Activated B cell treated with CpG ODN at 0.5 μM for 24 hours (primary cell): ENCODE data around the gene ZSWIM6. TPM values are rescaled to one million over a fixed set of nuclear protein-coding genes. Genes with fewer than 3 reads are reported as not detected.

Source experiments
- ATAC-seq: fragments of 200-7000 bp; cut with Tn5 transposase; one replicate; pipeline ENCODE4 v1.10.0; 2021; ENCODE audit warnings: low read depth, mild to moderate bottlenecking, moderate library complexity
- CTCF ChIA-PET: fragments of 350-600 bp; sonication (Branson Sonifier 250); formaldehyde crosslinking; loops from one replicate; lab custom pipeline; 2021; ENCODE audit warnings: antibody characterized with exemption; lab: Charles Lee
- POLR2A ChIA-PET: fragments of 350-600 bp; sonication (Branson Sonifier 250); formaldehyde crosslinking; loops from one replicate; lab custom pipeline; 2021; ENCODE audit warnings: antibody characterized with exemption; lab: Charles Lee
- DNase-seq: peaks from one replicate; pipeline ENCODE4 v3.0.0; 2022
- H3K27ac Mint-ChIP-seq: one replicate; pipeline ENCODE4 v1.8.0; 2020; ENCODE audit warnings: mixed read lengths
- H3K27me3 Mint-ChIP-seq: one replicate; pipeline ENCODE4 v1.8.0; 2021; ENCODE audit warnings: mixed read lengths
- H3K36me3 Mint-ChIP-seq: one replicate; pipeline ENCODE4 v1.8.0; 2021; ENCODE audit warnings: low read depth, mixed read lengths
- H3K4me1 Mint-ChIP-seq: one replicate; pipeline ENCODE4 v1.8.0; 2021; ENCODE audit warnings: mixed read lengths
- H3K4me3 Mint-ChIP-seq: one replicate; pipeline ENCODE4 v1.8.0; 2020; ENCODE audit warnings: mild to moderate bottlenecking, mixed read lengths
- H3K9me3 Mint-ChIP-seq: one replicate; pipeline ENCODE4 v1.8.0; 2020; ENCODE audit warnings: mixed read lengths
- CTCF ChIP-seq: fragments of 200-600 bp; IDR thresholded peaks from one replicate; pipeline ENCODE4 v1.8.0; 2022; ENCODE audit warnings: antibody characterized with exemption, mild to moderate bottlenecking
- intact Hi-C: fragments of 100-400 bp; cut with micrococcal nuclease; formaldehyde crosslinking; loops from one replicate; pipeline ENCODE4 v1.15.1; 2024
- total RNA-seq: library from RNA; stranded (reverse); gene quantifications from 2 replicates; pipeline ENCODE4 v1.2.3, GENCODE V29; 2022

The ZSWIM6 gene
- total RNA-seq, 1 donor from 2014 or later, result 8.5 TPM

- Mint-ChIP-seq H3K4me1 (peaks cover 4% of the 10 kb centered on the region), H3K4me3 (no peak overlapping the region), H3K27me3 (peaks cover 3% of the 10 kb centered on the region), H3K9me3 (no peaks in the 10 kb centered on the region), H3K36me3 (no peaks in the 10 kb centered on the region), H3K27ac (no peak overlapping the region)
- intact Hi-C loops, result no loop called here
- ChIA-PET POLR2A (no interaction called here), CTCF (no interaction called here)
- ATAC-seq (no peak), DNase-seq (no peak)
- TF ChIP-seq CTCF, result no peak
Measured at GRCh38 chr5:61299261-61299681, 32.8 kb upstream of the ZSWIM6 start.

- no peak overlapping the region for H3K27ac Mint-ChIP-seq
- CTCF ChIA-PET, result no interaction called here
- no peak for ATAC-seq
- POLR2A ChIA-PET, result interaction anchor here (1.4 kb wide), 1 partner anchor 29 kb away, joined by 4 read pairs; no protein-coding TSS in a partner anchor
- no peak overlapping the region for H3K4me3 Mint-ChIP-seq
- DNase-seq, result no peak
- H3K4me1 Mint-ChIP-seq, result peaks cover 4% of the 10 kb centered on the region
- H3K9me3 Mint-ChIP-seq, result no peaks in the 10 kb centered on the region
- no peak for TF ChIP-seq CTCF
- H3K27me3 Mint-ChIP-seq, result peaks cover 8% of the 10 kb centered on the region
- no peaks in the 10 kb centered on the region for H3K36me3 Mint-ChIP-seq
- intact Hi-C loops, result no loop called here
Measured at GRCh38 chr5:61301341-61302199, 30.5 kb upstream of the ZSWIM6 start.

- no peak for ATAC-seq
Measured at GRCh38 chr5:61302200-61302563, 29.9 kb upstream of the ZSWIM6 start.

GRCh38 chr5:61303346-61303745 is 28.7 kb upstream of the ZSWIM6 start:
- no peaks in the 10 kb centered on the region for H3K36me3 Mint-ChIP-seq
- peaks cover 4% of the 10 kb centered on the region for H3K4me1 Mint-ChIP-seq
- H3K9me3 Mint-ChIP-seq, result no peaks in the 10 kb centered on the region
- intact Hi-C loops, result no loop called here
- TF ChIP-seq CTCF, result no peak
- H3K4me3 Mint-ChIP-seq, result no peak overlapping the region
- ChIA-PET CTCF (interaction anchor here (0.7 to 0.9 kb wide), 2 partner anchors 13 to 356 kb away, joined by 3 read pairs; no protein-coding TSS in a partner anchor), POLR2A (interaction anchor here (1.4 kb wide), 1 partner anchor 27 kb away, joined by 4 read pairs; no protein-coding TSS in a partner anchor)
- H3K27me3 Mint-ChIP-seq, result peaks cover 14% of the 10 kb centered on the region
- no peak overlapping the region for H3K27ac Mint-ChIP-seq
- ATAC-seq, result no peak
- no peak for DNase-seq

More at GRCh38 chr5:61302200-61302563, 29.9 kb upstream of the ZSWIM6 start:
- ChIA-PET POLR2A (no interaction called here), CTCF (no interaction called here)
- peaks cover 11% of the 10 kb centered on the region for H3K27me3 Mint-ChIP-seq
- no peak overlapping the region for H3K27ac Mint-ChIP-seq
- H3K9me3 Mint-ChIP-seq, result no peaks in the 10 kb centered on the region
- DNase-seq, result no peak
- H3K4me1 Mint-ChIP-seq, result peaks cover 4% of the 10 kb centered on the region
- no peak overlapping the region for H3K4me3 Mint-ChIP-seq
- intact Hi-C loops, result no loop called here
- TF ChIP-seq CTCF, result no peak
- no peaks in the 10 kb centered on the region for H3K36me3 Mint-ChIP-seq
